K562 (cell line): ENCODE results near the gene CAPN8. TPM values are rescaled to one million over a fixed set of nuclear protein-coding genes. Genes with fewer than 3 reads are reported as not detected.

ENCODE experiments used
- ATF6 ChIP-seq: sonication (generic); formaldehyde crosslinking; IDR thresholded peaks from 2 replicates; pipeline ENCODE4 v1.4.0; 2020; ENCODE audit warnings: mild to moderate bottlenecking, missing genetic modification reagents
- ETV5 ChIP-seq: sonication (generic); formaldehyde crosslinking; IDR thresholded peaks from 2 replicates; pipeline ENCODE4 v1.4.0; 2020; ENCODE audit warnings: low read depth, mild to moderate bottlenecking, missing genetic modification reagents
- HNRNPLL ChIP-seq: fragments of 200-400 bp; formaldehyde crosslinking; IDR thresholded peaks from 2 replicates; pipeline ENCODE4 v1.6.1; 2017; ENCODE audit warnings: low read length, low read depth, mild to moderate bottlenecking; ENCODE audit not compliant: poor library complexity, severe bottlenecking
- NBN ChIP-seq: fragments of 450-650 bp; IDR thresholded peaks from 2 replicates; pipeline ENCODE4 v1.6.1; 2016; ENCODE audit warnings: low read depth, mild to moderate bottlenecking
- SMC3 ChIP-seq: conservative IDR thresholded peaks from 2 replicates; pipeline ENCODE4 v1.6.1; 2011; ENCODE audit warnings: low read depth, low read length, improper control_type of control experiment; ENCODE audit not compliant: insufficient read depth
- USF2 ChIP-seq: sonication (generic); formaldehyde crosslinking; IDR thresholded peaks from 2 replicates; pipeline ENCODE4 v1.5.0; 2020; ENCODE audit warnings: missing genetic modification reagents
- ZHX1 ChIP-seq: fragments of 150-350 bp; conservative IDR thresholded peaks from 2 replicates; pipeline ENCODE4 v1.6.1; 2014; ENCODE audit warnings: low read length
- polyA plus RNA-seq, 8 experiments: library from polyadenylated mRNA; depleted of rRNA in 4 of 8; stranded (reverse) in 5 of 8; unstranded in 3 of 8; fragments of >200 nt; fragmentation: Nextera tagmentation in 2 of 8; fragmentation: Illumina TruSeq in 1 of 8; extraction: Ambion mirVana in 2 of 8; extraction: Trizol in 1 of 8; gene quantifications; 2 replicates each; pipeline versions ENCODE4 v1.2.1 to v1.2.3, GENCODE V29; 2011 to 2014; ENCODE audit warnings: inconsistent platforms in 1 of 8, missing spikeins in 1 of 8
- total RNA-seq, 7 experiments: library from RNA; depleted of rRNA in 6 of 7; stranded (reverse); fragments of >200 nt in 6 of 7; fragmentation: Illumina TruSeq in 2 of 7; extraction: Trizol in 2 of 7; gene quantifications; 2 replicates each; pipeline versions ENCODE4 v1.2.1 to v1.2.3, GENCODE V29; 2011 to 2021; ENCODE audit warnings: low replicate concordance in 1 of 7
- TF ChIP-seq, protein P1 (sequence below), 2 experiments: fragments of 450-650 bp; IDR thresholded peaks; 2 replicates each; pipeline ENCODE4 v1.6.1; 2016; ENCODE audit warnings: mild to moderate bottlenecking in 2 of 2, borderline replicate concordance in 1 of 2, low read depth in 1 of 2, moderate library complexity in 1 of 2
- TF ChIP-seq, protein P2 (sequence below): IDR thresholded peaks from 2 replicates; pipeline ENCODE4 v1.6.1; 2011; ENCODE audit not compliant: insufficient read length; ENCODE audit errors: extremely low read depth

CAPN8 gene
- total and polyA plus RNA-seq, 9 of the 15 experiments (the other 6 are each of a cell fraction or from before 2014, with no cell fraction given), result 0.06 TPM; not detected in 8

GRCh38 chr1:223700942-223701637, 35.6 kb upstream of the CAPN8 start (continued):
- TF ChIP-seq, protein P1, sequence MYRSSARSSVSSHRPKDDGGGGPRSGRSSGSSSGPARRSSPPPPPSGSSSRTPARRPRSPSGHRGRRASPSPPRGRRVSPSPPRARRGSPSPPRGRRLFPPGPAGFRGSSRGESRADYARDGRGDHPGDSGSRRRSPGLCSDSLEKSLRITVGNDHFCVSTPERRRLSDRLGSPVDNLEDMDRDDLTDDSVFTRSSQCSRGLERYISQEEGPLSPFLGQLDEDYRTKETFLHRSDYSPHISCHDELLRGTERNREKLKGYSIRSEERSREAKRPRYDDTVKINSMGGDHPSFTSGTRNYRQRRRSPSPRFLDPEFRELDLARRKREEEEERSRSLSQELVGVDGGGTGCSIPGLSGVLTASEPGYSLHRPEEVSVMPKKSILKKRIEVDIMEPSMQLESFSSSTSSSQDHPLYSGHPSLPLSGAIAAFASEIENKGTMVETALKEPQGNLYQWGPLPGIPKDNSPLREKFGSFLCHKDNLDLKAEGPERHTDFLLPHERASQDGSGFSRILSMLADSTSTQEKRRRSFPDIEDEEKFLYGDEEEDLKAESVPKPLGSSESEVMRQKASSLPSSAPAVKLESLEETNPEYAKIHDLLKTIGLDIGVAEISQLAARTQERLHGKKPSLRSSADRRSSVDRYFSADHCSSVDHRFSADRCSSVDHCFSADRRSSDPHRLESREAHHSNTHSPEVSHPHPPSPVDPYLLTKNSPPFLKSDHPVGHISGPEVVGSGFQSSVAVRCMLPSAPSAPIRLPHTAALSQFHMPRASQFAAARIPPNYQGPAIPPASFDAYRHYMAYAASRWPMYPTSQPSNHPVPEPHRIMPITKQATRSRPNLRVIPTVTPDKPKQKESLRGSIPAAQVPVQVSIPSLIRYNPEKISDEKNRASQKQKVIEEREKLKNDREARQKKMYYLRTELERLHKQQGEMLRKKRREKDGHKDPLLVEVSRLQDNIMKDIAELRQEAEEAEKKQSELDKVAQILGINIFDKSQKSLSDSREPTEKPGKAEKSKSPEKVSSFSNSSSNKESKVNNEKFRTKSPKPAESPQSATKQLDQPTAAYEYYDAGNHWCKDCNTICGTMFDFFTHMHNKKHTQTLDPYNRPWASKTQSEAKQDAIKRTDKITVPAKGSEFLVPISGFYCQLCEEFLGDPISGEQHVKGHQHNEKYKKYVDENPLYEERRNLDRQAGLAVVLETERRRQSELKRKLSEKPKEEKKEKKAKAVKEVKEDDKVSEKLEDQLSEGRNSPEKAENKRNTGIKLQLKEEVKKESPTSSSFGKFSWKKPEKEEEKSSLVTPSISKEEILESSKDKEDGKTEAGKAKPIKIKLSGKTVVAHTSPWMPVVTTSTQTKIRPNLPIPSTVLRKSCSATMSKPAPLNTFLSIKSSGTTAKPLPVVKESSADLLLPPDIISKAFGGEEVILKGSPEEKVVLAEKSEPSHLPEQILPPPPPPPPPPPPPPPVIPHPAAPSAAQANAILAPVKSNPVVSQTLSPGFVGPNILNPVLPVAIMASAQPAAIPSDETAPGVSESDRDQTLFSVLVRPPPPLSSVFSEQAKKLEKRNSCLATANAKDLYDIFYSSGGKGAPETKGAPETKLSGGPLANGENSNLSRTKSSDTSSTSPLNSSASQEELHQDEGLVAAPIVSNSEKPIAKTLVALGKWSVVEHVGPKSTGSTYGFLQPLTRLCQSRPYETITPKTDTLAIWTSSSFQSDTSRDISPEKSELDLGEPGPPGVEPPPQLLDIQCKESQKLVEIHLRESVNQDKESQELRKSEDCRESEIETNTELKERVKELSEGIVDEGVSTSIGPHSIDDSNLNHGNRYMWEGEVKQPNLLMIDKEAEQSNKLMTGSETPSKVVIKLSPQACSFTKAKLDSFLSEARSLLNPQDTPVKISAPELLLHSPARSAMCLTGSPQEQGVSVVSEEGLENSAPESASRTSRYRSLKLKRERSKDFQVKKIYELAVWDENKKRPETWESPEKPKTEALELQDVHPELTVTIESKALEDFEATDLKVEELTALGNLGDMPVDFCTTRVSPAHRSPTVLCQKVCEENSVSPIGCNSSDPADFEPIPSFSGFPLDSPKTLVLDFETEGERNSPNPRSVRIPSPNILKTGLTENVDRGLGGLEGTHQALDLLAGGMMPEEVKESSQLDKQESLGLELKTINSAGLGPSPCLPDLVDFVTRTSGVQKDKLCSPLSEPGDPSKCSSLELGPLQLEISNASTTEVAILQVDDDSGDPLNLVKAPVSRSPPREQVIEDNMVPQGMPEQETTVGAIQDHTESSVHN (IDR thresholded peaks at IDR 0.05; ENCODE audit: borderline replicate concordance in 1 of 2, low read depth in 1 of 2), result no peak
- TF ChIP-seq ATF6 (CRISPR knock-in tag) (no peak), NBN (0 out of 2 replicates have a peak, but pooled peaks have one; percentile 32), ETV5 (CRISPR knock-in tag) (no peak), HNRNPLL (no peak), USF2 (CRISPR knock-in tag) (no peak), ZHX1 (no peak), SMC3 (no peak)
- TF ChIP-seq, protein P2, sequence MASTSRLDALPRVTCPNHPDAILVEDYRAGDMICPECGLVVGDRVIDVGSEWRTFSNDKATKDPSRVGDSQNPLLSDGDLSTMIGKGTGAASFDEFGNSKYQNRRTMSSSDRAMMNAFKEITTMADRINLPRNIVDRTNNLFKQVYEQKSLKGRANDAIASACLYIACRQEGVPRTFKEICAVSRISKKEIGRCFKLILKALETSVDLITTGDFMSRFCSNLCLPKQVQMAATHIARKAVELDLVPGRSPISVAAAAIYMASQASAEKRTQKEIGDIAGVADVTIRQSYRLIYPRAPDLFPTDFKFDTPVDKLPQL, result no peak
